HepG2 (cell line): ENCODE results near the gene BTD. TPM values are rescaled to one million over a fixed set of nuclear protein-coding genes. Genes with fewer than 3 reads are reported as not detected.

ENCODE experiments used
- ATAC-seq: fragments of 200-7000 bp; cut with Tn5 transposase; 3 replicates; pipeline ENCODE4 v1.9.1; 2020; ENCODE audit warnings: mild to moderate bottlenecking, moderate library complexity
- BruUV-seq: library from RNA; stranded (reverse); fragments of 400-500 nt; replicated peaks from 2 replicates; lab custom pipeline; 2021; lab: Mats Ljungman, UMichigan
- CTCF ChIA-PET: fragments of 300-600 bp; formaldehyde crosslinking; extraction: SDS; loops from one replicate; lab custom pipeline; 2021; ENCODE audit warnings: low total read pairs, inconsistent platforms, low intra/inter-chr PET ratio; lab: Yijun Ruan, JAX
- POLR2A ChIA-PET: fragments of 350-600 bp; sonication (Branson Sonifier 250); formaldehyde crosslinking; loops from one replicate; lab custom pipeline; 2020; ENCODE audit warnings: antibody characterized with exemption, inconsistent platforms; lab: Yijun Ruan, JAX
- DNase-seq: peaks from one replicate; pipeline ENCODE4 v3.0.0-alpha.2; 2015; ENCODE audit warnings: low spot score
- FAIRE-seq: peaks from 3 replicates; lab custom pipeline; 2011; peaks lifted over from hg19 to GRCh38; lab: Jason Lieb, UNC
- H2AFZ ChIP-seq: one replicate; pipeline ENCODE4 v1.6.1; 2011; ENCODE audit warnings: low read length, inconsistent platforms
- H3K27ac ChIP-seq: fragments of 300-600 bp; 3 replicates; pipeline ENCODE4 v1.8.0; 2011; ENCODE audit warnings: mixed run types, mild to moderate bottlenecking, mixed read lengths, low read length, inconsistent platforms; ENCODE audit not compliant: insufficient read depth; ENCODE audit errors: extremely low read length
- H3K27me3 ChIP-seq, 2 experiments: fragments of 200-600 bp in 1 of 2; 2 replicates in 1 of 2; 3 replicates in 1 of 2; pipeline versions ENCODE4 v1.6.0 to v1.8.0; 2011; ENCODE audit warnings: low read length in 2 of 2, mild to moderate bottlenecking in 2 of 2, moderate library complexity in 2 of 2, inconsistent platforms in 1 of 2; ENCODE audit not compliant: insufficient read depth in 2 of 2, control insufficient read depth in 1 of 2
- H3K36me3 ChIP-seq, 2 experiments: fragments of 200-600 bp in 1 of 2; replicated peaks in 1 of 2; 2 replicates in 1 of 2; 3 replicates in 1 of 2; pipeline versions ENCODE4 v1.5.1 to v1.8.0; 2011; ENCODE audit warnings: low read length in 2 of 2, inconsistent platforms in 1 of 2; ENCODE audit not compliant: insufficient read depth in 2 of 2, control insufficient read depth in 1 of 2
- H3K4me1 ChIP-seq: 2 replicates; pipeline ENCODE4 v1.5.1; 2012; ENCODE audit warnings: low read length, inconsistent platforms; ENCODE audit not compliant: insufficient read depth
- H3K4me2 ChIP-seq: 2 replicates; pipeline ENCODE4 v1.6.0; 2011; ENCODE audit warnings: low read depth, low read length, inconsistent platforms
- H3K4me3 ChIP-seq, 3 experiments: fragments of 200-600 bp in 1 of 3; sonication (generic), shearing (Covaris generic) in 1 of 3; replicated peaks in 1 of 3; 2 replicates each; pipeline ENCODE4 v1.5.1; 2011 to 2016; ENCODE audit warnings: low read length in 3 of 3, inconsistent platforms in 2 of 3, low read depth in 2 of 3, mild to moderate bottlenecking in 2 of 3, control low read depth in 1 of 3, mixed read lengths in 1 of 3; ENCODE audit not compliant: insufficient read depth in 1 of 3
- H3K79me2 ChIP-seq: one replicate; pipeline ENCODE4 v1.6.1; 2011; ENCODE audit warnings: low read length, inconsistent platforms; ENCODE audit not compliant: insufficient read depth
- H3K9ac ChIP-seq: 2 replicates; pipeline ENCODE4 v1.6.0; 2011; ENCODE audit warnings: mild to moderate bottlenecking, low read depth, low read length, inconsistent platforms; ENCODE audit not compliant: insufficient read depth
- H3K9me3 ChIP-seq: 2 replicates; pipeline ENCODE4 v1.5.1; 2012; ENCODE audit warnings: mild to moderate bottlenecking, low read length
- H4K20me1 ChIP-seq: 2 replicates; pipeline ENCODE4 v1.6.0; 2011; ENCODE audit warnings: inconsistent platforms, mild to moderate bottlenecking, low read length, moderate library complexity; ENCODE audit not compliant: insufficient read depth
- DNMT1 ChIP-seq: sonication (generic); formaldehyde crosslinking; IDR thresholded peaks from 2 replicates; pipeline ENCODE4 v1.5.1; 2020; ENCODE audit warnings: mild to moderate bottlenecking, missing genetic modification reagents
- HNF4A ChIP-seq: sonication (generic); formaldehyde crosslinking; IDR thresholded peaks from 2 replicates; pipeline ENCODE4 v1.4.0; 2020; ENCODE audit warnings: missing genetic modification reagents
- HNRNPH1 ChIP-seq: fragments of 200-400 bp; formaldehyde crosslinking; optimal IDR thresholded peaks from 2 replicates; pipeline ENCODE3; 2017; ENCODE audit warnings: mild to moderate bottlenecking, low read depth, low read length
- MLLT10 ChIP-seq: sonication (generic); formaldehyde crosslinking; IDR thresholded peaks from 2 replicates; pipeline ENCODE4 v1.4.0; 2020; ENCODE audit warnings: missing genetic modification reagents
- PRDM4 ChIP-seq: sonication (generic); formaldehyde crosslinking; IDR thresholded peaks from 2 replicates; pipeline ENCODE4 v1.9.0; 2021; ENCODE audit warnings: missing genetic modification reagents, borderline replicate concordance
- SKI ChIP-seq: fragments of 450-650 bp; IDR thresholded peaks from one replicate; pipeline ENCODE4 v1.6.1; 2018; ENCODE audit warnings: mild to moderate bottlenecking; ENCODE audit not compliant: partially characterized antibody
- SMARCC2 ChIP-seq: fragments of 450-650 bp; IDR thresholded peaks from 2 replicates; pipeline ENCODE4 v1.6.1; 2017; ENCODE audit warnings: antibody characterized with exemption, mild to moderate bottlenecking
- SP4 ChIP-seq: sonication (generic); formaldehyde crosslinking; IDR thresholded peaks from 2 replicates; pipeline ENCODE4 v1.8.1; 2023; ENCODE audit warnings: mild to moderate bottlenecking, missing genetic modification reagents
- SYNCRIP ChIP-seq: fragments of 200-400 bp; formaldehyde crosslinking; IDR thresholded peaks from 2 replicates; pipeline ENCODE4 v1.6.1; 2018; ENCODE audit warnings: mild to moderate bottlenecking, low read depth, low read length; ENCODE audit not compliant: insufficient read depth
- TCF7L2 ChIP-seq: IDR thresholded peaks from 2 replicates; pipeline ENCODE4 v1.6.1; 2011; ENCODE audit warnings: mild to moderate bottlenecking, low read depth, low read length, moderate library complexity
- TFE3 ChIP-seq: IDR thresholded peaks from 2 replicates; pipeline ENCODE4 v1.6.1; 2016
- ZNF20 ChIP-seq: sonication (generic); formaldehyde crosslinking; IDR thresholded peaks from 2 replicates; pipeline ENCODE4 v1.4.0; 2020; ENCODE audit warnings: mild to moderate bottlenecking, moderate library complexity, missing genetic modification reagents
- ZNF260 ChIP-seq: sonication (generic); formaldehyde crosslinking; IDR thresholded peaks from 2 replicates; pipeline ENCODE4 v1.4.0; 2020; ENCODE audit warnings: missing genetic modification reagents, low read depth, mild to moderate bottlenecking, borderline replicate concordance
- ZNF790 ChIP-seq: sonication (generic); formaldehyde crosslinking; IDR thresholded peaks from 2 replicates; pipeline ENCODE4 v1.8.0; 2022; ENCODE audit warnings: missing genetic modification reagents, mild to moderate bottlenecking, borderline replicate concordance
- ZSCAN31 ChIP-seq: sonication (generic); formaldehyde crosslinking; IDR thresholded peaks from 2 replicates; pipeline ENCODE4 v1.5.0; 2020; ENCODE audit warnings: low read depth, mild to moderate bottlenecking, missing genetic modification reagents
- WGBS: methylation state at CpG from one replicate; pipeline ENCODE4 v1.1.6; 2017; ENCODE audit warnings: low lambda C conversion rate; 5-methylcytosine and 5-hydroxymethylcytosine counted together
- in situ Hi-C: cut with HindIII; loops from 2 replicates; pipeline ENCODE4 v1.10.0; 2017; ENCODE audit warnings: low pct_unique_long_range_greater_than_20kb; ENCODE audit not compliant: extremely low pct_ligation_motif_present
- intact Hi-C: fragments of 100-400 bp; cut with micrococcal nuclease; formaldehyde crosslinking; loops from one replicate; pipeline ENCODE4 v1.10.0; 2022; ENCODE audit not compliant: unreplicated experiment
- polyA plus RNA-seq, 8 experiments: library from polyadenylated mRNA; depleted of rRNA in 3 of 8; stranded (reverse) in 7 of 8; unstranded in 1 of 8; fragments of >200 nt; fragmentation: Illumina TruSeq in 4 of 8; extraction: Trizol in 4 of 8; gene quantifications; 2 replicates each; pipeline versions ENCODE4 v1.2.1 to v1.2.3, GENCODE V29; 2011 to 2016; ENCODE audit warnings: low read depth in 4 of 8, missing spikeins in 1 of 8, mixed read lengths in 1 of 8; ENCODE audit not compliant: insufficient read depth in 1 of 8
- total RNA-seq, 5 experiments: library from RNA; depleted of rRNA; stranded (reverse); fragments of >200 nt; fragmentation: Illumina TruSeq; extraction: Trizol; gene quantifications; 2 replicates each; pipeline ENCODE4 v1.2.3, GENCODE V29; 2016; ENCODE audit warnings: low read depth in 1 of 5
- TF ChIP-seq, protein P1 (sequence below): sonication (generic); formaldehyde crosslinking; IDR thresholded peaks from 2 replicates; pipeline ENCODE4 v1.4.0; 2020; ENCODE audit warnings: missing genetic modification reagents
- TF ChIP-seq, protein P2 (sequence below): sonication (generic); formaldehyde crosslinking; IDR thresholded peaks from 2 replicates; pipeline ENCODE4 v1.5.0; 2020; ENCODE audit warnings: missing genetic modification reagents
- TF ChIP-seq, protein P3 (sequence below): sonication (generic); formaldehyde crosslinking; IDR thresholded peaks from 2 replicates; pipeline ENCODE4 v1.4.0; 2020; ENCODE audit warnings: missing genetic modification reagents

Gene BTD
- total and polyA plus RNA-seq, 2 of the 13 experiments (the other 11 are each of a cell fraction or from before 2014, with no cell fraction given) = 15.7 to 35.5 TPM

DNA sequence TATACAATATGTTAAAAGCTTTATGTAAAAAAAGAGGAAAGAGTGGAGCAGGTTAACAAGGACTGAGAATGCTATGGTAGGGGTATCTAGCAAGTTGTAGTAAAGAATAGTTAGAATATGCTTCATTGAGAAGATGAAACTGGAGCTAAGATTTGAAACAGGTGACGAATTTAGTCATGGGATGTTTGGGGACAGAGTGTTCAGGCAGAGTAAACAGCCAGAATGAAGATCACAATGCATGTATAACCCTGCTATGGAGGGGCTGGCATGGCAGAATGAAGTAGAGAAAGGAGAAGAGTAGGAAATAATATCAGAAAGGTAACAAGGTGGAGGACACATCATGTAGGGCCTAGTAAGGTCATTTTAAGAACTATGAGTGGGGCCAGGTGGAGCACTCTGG, 72.0 kb downstream of the BTD start:
- intact Hi-C loops (no loop called here), in situ Hi-C loops (no loop called here)
- H3K9me3 ChIP-seq = no peaks in the 10 kb centered on the region
- no peak overlapping the region for H3K27ac ChIP-seq
- H3K9ac ChIP-seq = no peak overlapping the region
- ATAC-seq (no peak), FAIRE-seq (no peak), DNase-seq (no peak)
- BruUV-seq = no TSS peak
- no peaks in the 10 kb centered on the region for H3K27me3 ChIP-seq
- H3K4me3 ChIP-seq = no peak overlapping the region
- no peaks in the 10 kb centered on the region for H4K20me1 ChIP-seq
- POLR2A ChIA-PET = no interaction called here
- H3K36me3 ChIP-seq = peaks cover 2 to 50% of the 10 kb centered on the region in 2 experiments; a peak in 4 of 5 replicates
- H3K4me2 ChIP-seq = no peak overlapping the region
- no peaks in the 10 kb centered on the region for H3K4me1 ChIP-seq
- CTCF ChIA-PET = no interaction called here
- no peaks in the 10 kb centered on the region for H3K79me2 ChIP-seq
- WGBS = 98% methylated on average over 1 of the region's 1 CpG
- no peak overlapping the region for H2AFZ ChIP-seq
- TF ChIP-seq HNF4A = no peak
- no peak for TF ChIP-seq ZSCAN31 (CRISPR knock-in tag)
- TF ChIP-seq ZNF20 (CRISPR knock-in tag) = no peak
- TF ChIP-seq ZNF790 = no peak
- TF ChIP-seq, protein P1, sequence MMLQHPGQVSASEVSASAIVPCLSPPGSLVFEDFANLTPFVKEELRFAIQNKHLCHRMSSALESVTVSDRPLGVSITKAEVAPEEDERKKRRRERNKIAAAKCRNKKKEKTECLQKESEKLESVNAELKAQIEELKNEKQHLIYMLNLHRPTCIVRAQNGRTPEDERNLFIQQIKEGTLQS (CRISPR knock-in tag) = no peak
- TF ChIP-seq SKI = no peak
- no peak for TF ChIP-seq HNRNPH1
- TF ChIP-seq, protein P2, sequence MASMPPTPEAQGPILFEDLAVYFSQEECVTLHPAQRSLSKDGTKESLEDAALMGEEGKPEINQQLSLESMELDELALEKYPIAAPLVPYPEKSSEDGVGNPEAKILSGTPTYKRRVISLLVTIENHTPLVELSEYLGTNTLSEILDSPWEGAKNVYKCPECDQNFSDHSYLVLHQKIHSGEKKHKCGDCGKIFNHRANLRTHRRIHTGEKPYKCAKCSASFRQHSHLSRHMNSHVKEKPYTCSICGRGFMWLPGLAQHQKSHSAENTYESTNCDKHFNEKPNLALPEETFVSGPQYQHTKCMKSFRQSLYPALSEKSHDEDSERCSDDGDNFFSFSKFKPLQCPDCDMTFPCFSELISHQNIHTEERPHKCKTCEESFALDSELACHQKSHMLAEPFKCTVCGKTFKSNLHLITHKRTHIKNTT (CRISPR knock-in tag) = no peak
- no peak for TF ChIP-seq TFE3 (CRISPR knock-in tag)
- no peak for TF ChIP-seq TCF7L2
- TF ChIP-seq MLLT10 (CRISPR knock-in tag) = no peak
- no peak for TF ChIP-seq ZNF260 (CRISPR knock-in tag)
- no peak for TF ChIP-seq SMARCC2
- no peak for TF ChIP-seq SP4
- TF ChIP-seq, protein P3, sequence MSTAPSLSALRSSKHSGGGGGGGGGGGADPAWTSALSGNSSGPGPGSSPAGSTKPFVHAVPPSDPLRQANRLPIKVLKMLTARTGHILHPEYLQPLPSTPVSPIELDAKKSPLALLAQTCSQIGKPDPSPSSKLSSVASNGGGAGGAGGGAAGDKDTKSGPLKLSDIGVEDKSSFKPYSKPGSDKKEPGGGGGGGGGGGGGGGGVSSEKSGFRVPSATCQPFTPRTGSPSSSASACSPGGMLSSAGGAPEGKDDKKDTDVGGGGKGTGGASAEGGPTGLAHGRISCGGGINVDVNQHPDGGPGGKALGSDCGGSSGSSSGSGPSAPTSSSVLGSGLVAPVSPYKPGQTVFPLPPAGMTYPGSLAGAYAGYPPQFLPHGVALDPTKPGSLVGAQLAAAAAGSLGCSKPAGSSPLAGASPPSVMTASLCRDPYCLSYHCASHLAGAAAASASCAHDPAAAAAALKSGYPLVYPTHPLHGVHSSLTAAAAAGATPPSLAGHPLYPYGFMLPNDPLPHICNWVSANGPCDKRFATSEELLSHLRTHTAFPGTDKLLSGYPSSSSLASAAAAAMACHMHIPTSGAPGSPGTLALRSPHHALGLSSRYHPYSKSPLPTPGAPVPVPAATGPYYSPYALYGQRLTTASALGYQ = no peak
- no peak for TF ChIP-seq DNMT1 (CRISPR knock-in tag)
- no peak for TF ChIP-seq SYNCRIP
- no peak for TF ChIP-seq PRDM4 (CRISPR knock-in tag)
